ENCODE measurements around the gene DPM2.
A peak's percentile ranks its signal among the peaks of the same experiment; 100 is the strongest.

DPM2 gene, protein sequence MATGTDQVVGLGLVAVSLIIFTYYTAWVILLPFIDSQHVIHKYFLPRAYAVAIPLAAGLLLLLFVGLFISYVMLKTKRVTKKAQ

DNA sequence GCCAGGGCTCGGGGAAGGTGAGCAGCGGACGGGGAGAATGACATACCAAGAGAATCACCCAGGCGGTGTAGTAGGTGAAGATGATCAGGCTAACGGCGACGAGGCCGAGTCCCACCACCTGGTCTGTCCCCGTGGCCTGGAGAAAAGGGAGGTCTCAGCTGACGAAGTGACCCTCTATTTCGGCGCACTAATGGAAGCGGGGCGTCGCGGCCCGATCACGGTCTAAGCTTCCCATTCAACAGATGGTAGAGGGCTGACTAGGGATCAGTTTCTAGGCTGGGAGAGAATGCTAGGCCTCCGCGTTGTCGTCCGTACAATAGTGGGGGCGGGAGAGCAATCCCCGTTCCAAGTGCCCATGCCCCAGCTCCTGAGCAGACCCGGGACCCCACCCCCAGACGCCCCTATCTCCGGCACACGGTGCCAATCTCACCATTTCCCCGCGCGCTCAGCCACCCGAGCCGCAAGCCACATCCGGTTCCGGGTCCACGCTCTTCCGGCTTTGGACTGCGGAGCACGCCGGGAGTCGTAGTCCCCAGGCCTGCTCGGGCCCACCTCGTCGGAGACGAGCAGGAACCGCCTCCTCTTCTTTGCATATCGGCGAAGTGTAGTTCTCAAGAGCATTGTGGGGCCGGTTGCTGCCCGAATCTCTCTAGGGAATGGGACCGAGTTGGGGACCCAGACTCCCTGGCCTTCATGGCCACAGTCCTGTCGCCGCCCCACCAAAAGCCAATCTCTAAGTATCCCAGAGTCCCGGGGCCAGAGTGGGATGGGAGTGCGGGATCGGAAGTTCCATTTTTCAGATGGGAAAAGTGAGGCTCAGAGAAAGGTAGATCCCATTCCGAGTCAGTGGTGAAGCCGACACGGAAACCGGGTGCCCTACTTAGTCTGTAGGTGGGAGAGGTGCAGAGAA is at the start of gene DPM2:
DPM2 (minus strand) TSS at position 467 of the 910 bp plus-strand sequence; CDS start at position 433, 34 bp downstream.
- DNase-seq: peak; percentile 86

DNA sequence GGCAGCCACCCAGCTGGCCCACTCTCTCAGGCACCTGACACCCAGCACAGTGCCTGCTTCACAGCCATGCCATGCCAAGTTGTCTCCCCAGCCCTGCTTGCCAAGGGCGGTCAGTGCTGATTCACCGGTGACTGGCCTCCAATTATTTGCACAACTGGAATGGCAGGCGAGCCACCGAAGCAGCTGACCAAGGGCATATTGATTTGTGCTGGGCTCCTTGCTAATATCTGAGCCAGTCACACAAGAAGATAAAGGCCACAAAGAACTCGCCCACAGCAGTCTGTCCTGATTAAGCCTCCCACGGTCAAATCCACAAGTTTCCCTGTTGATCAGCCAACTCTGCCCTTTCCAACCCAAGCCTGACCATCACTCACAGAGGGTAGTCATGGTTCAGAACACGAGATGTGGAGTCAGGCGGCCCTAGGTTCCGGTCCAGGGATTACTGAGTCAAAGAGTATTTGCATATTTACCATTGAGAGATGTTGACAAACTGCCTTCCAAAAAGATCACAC is 49.5 kb upstream of the DPM2 start:
- no peak for DNase-seq

DNA sequence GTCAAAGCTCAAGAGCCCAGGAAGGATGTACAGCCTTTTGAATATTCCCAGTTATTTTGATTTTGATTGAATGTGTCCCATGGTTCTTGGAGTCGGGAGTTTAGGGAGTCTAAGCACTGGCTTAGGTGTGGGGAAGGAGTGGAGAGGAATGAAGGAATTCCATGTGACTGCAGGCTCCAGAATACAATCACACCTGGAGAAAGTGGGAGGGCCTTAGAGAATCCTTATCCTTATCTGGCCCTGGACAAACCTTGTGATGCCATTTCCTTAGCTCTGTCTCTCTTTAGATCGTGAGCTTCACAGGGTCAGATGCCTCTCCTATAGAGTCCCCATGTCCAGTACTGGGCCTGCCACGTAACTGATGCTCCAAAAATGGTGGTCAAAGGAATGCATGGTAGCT is 47.4 kb upstream of the DPM2 start:
- DNase-seq: no peak

DNA sequence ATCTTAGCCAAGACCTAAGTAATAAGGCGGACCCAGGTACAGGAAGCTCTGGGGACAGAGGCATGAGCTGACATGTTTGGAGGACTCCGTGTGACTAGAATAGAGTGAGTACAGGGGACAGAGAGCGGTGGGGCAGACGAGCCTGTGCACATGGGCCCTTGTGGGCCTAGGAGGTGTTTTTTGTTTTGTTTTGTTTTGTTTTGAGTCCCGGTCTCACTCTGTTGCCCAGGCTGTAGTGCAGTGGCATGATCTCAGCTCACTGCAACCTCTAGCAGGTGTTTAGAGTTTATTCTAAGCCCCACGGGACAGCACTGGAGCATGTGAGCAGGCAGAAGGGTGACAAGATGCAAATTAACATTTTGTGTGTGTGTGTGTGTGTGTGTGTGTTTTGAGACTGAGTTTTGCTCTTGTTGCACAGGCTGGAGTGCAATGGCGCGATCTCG is 46.2 kb upstream of the DPM2 start:
- no peak for DNase-seq

DNA sequence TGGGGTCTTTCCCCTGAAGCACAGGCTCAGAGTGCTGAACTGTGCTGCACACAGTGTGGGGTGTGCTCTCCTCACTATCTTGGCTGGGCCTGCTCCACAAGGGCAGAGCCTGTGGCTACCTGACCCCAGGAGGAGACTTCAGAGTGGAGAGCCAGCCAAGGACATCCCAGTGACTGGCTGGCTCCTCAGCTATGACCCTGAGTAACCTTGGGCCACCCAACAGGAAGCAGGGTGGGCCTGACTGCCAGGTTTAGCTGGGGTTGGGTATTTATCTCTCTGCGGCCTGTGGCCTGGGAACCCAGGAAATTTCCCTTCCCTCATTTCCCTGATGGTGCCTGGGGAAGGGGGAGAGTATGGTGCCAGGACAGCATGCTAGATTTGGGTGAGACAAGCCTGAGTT is 45.3 kb upstream of the DPM2 start:
- no peak for DNase-seq

DNA sequence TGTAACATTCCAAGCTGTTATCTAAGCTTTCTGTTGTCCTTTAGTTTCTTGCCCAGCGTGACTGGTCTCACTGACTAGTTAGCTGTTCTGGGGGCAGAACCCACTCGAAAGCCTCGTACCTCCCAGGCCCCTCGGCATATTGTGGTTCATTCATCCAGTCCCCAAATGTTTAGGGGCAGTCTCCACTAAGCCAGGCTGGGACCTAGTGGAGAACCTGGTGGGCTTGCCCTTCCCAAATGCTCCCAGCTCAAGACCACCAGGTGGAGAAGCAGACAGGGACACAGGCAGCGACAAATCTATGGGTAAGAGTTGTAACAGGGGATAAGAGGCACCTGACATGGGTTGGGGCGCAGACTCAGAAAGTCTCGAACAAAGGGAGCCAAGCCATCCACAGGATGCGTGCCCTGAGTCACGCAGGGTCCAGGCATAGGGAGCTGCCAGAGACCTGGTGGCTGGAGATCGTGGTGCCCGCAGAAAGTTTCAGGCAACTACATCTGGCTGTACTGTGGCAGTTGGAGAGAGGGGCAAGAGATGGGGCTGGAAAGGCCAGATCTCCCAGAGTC is 44.0 kb upstream of the DPM2 start:
- no peak for DNase-seq

DNA sequence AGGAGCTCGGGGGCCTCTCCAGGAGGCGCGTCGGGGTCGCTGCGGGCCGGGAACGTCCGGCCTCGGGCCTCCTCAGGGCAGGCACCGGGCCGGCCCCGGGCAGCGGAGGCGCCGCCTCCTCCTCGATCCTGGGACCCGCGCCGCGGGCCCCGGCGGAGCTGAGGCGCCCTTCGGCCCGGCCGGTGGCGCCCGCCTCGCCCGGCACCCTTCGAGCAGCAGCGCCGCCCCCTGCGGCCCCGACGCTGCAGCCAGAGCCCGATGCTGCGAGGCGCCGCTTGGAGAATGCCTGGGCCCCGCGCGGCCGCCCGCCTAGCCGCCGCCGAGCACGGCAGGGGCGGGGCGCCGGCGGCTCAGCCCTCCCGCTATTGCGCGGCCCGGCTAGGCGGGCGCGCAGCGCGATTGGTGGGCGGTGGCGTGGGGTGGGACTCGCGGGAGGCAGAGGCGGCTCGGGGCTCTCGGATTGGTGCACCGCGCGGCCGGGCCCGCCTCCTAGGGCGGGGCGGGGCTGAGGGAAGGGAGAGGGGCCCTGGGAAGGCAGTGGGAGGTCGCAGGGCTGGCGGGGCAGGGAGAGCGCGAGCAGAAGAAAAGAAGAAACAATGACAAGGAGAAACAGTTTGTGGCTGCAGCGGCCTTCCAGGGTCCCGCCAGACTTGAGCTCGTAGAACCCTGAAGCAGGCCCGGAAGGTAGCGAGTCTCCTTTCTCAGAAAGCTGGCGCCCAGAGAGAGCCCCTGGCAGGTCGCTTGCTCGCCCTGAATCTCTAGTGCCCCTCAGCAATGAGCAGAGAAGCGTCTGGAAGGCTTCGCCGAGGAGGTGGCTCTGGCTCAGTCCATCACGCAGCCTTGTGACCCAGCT is 43.3 kb upstream of the DPM2 start, which contains the start of gene EEIG1:
EEIG1 (minus strand) TSS at position 284 of the 853 bp plus-strand sequence. CDS start 852 bp downstream, outside the sequence.
- peak; percentile 98 for DNase-seq

DNA sequence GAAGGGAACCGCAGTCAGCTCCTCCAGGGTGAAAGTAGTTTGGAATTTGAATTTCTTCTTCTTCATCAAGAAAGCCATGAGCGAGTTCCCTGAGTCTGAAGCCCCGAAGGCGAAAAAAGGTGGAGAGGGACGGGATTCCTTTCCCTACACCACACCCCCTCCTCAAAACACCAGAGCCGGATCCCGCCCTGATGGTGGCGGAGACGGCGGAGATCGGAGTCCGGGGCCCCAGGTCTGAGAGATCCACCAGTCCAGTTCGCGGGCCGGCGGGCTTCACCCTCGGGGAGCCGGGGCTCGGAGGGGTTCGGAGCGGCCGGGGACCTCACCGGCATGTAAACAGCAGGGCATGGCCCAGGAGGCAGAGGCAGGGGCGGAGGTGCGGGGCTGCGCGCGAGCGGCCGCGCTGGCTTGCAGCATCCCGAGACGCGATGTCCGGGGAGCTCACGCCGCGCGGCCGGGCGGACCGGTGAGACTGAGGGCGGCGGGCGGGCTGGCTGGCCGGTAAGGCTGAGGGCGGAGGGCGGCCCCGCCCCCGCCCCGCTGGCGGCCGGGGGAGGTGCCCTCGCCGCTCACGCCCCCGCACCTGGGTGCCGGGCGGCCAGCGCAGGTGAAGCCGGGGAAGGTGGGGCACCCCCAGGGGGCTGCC is 42.5 kb upstream of the DPM2 start:
- no peak for DNase-seq

DNA sequence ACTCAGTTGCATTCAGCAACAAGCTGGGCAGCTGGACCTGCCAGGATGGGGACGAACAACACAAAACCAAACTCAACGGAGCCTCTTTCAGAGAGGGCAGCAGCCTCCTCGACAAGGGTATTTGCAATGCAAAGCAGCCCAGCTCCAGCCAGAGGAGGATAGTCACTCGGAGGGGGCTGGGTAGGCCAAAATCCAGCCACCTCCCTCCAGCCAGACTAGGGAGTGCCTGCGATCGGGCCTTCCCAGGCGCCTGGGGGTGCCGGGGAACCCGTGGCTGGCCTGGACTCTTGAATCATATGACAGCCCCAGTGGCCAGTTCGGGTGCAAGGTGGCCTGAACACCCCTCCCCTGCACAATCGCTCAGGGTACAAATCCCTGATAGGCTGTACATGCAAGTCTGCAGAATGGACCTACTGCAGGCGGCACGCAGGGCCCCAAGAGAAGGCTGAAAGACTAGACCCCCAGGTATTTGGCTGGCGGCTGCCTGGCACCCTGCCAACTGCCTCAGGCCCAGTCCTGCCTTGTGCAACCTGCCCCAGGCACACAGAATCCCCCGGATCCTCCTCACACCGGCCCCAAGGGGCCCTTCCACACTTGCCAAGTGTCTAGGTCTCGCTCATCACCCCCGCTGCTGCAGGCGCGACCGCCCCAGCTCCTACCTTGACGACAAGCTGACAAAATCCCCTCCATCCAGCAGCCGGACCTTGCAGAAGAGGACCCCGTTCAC is 41.8 kb upstream of the DPM2 start:
- DNase-seq: peak; percentile 83

DNA sequence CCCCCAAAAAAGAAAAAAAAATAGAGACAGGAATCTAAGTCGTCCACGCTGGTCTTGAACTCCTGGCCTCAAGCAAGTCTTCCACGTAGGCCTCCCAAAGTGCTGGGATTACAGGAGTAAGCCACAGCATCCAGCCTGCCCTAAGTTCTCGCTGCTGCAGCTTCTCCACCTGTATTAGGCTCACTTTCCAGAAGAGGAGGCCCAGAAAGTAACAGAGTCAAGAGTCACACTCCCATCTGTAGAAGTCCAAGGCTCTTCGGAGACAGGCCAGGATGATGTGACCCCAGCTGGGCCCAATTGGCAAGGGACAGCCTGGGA is 41.3 kb upstream of the DPM2 start:
- no peak for DNase-seq

DNA sequence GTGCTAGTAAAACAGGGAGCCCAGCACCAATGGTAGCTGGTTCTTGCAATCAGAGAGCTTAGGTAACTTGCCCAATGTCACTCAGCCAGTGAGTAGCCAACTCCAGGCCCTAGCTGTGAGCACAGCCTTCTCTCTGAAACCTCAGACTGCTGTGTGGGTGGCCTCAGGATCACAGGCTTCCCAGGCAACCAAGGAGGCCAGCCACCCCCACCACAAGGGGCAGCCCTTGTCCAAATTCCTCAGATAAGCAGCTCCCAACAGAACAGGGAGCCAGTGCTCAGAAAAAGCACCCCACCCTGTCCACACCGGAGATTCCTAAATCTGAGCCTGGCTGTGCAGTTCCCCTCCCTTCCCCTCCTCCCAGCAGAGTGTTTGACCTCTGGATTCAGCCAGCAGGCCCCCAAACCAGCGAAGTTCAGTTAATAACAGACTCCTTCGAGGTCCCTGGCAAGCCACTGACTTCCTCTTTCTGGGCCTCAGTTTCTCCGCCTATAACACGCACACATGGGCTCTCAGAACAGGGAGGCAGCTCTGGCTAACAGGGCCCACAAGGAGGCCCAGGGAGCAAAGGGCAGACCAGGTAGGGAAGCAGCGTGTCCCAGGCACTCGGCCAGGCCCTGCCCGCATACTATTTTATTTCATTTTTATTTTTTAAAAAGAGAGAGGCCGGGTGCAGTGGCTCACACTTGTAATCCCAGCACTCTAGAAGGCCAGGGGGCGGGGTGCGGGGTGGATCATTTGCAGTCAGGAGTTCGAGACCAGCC is 40.4 kb upstream of the DPM2 start:
- no peak for DNase-seq

DNA sequence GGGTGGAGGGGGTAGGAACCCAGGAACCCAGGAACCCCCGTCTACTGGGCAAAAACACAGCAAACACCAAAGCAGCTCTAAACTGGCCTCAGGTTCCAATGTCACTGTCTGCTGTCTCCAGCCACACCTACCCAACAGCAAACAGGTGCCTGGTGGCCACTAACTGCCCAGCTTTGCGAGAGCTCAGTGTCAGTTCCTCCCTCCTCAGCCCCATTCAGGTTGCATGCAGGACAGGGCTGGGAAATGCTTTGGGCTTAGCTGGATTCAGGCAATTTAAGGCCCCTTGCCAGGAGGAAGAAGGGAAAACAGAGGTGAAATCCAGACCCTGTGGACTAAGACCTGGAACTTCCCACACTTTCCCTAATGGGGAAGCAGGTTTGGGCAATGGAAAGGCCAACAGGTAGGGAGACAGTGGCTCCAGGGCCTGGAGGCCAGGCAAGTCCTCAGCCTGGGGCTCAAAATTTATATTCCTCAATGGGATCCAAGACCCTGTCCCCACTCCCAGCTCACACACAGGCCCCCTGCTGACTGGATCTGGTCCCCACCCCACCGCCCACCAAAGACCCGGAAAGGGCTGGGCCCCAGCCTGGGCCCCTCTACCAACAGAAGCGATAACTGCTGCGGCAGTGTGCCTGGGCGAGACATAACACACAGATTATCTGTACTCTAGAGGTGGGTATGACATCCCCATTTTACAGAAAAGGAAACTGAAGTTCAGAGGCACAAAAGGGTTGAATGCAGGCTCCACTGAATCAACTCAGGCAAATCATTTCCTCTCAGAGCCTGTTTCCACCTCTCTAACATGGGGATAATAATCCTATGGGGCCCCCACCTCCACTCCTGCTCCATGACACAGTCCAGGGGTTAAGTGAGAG is 39.6 kb upstream of the DPM2 start:
- no peak for DNase-seq

DNA sequence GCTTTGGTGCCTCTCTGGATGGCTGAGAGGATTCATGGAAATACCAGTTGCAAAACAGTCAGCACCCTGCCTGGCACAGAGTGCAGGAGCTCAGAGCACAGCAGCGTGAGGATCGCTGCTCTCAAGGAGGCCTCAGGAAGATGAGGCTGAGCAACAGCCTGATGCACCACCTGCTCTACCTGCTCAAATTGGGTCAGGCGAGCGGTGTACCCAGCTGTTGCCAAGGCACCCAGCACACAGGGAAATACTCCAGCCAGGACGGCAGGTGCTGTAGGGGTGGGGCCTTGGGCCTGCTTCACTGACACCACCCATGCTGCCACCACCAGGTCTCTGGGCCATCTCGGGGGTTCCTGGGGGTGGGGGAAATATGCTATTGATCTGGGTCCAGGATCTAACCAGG is 38.8 kb upstream of the DPM2 start:
- no peak for DNase-seq

DNA sequence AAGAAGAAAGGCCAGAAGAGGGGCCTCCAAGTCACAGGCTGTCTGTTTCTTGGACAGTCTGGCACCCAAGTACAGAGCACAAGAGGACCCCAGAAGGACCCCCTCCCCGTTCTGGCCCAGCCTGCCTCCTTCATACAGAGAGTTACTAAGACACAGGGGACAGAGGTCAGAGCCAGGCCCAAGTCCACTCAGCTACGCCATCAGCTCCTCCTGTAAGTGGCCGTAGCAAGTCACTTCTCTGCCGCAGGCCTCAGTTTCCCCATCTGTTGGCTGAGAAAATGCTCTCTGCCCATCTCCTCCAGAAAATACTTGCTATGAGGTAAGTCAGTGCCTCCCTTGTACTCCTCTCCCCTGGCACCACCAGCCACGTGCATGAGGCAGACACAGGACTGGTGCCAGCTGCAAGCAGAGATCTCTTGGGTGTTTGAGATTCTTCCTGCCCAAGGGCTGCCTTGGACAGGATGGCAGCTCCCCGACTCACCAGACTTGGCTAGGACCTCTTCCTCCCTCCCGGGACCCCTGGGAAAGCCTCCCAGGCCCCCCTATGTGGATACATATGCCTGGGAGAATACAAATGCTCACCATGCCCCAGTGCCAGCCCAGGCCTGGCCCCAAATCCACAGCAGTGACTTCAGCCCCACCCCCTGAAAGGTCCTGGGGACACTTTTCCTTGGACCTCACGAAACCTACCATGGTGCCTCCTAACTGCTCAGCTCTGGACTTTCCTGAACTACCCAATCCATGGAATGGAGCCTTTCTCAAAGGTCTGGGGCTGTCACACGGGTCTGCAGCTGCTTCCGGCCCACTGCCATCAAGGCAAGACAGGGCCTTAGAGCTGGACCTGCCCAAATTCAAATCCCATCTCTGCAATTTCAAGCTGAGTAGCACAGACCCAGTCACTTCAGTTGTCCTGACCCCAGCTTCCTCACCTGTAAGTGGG is 38.0 kb upstream of the DPM2 start:
- DNase-seq: peak; percentile 37

DNA sequence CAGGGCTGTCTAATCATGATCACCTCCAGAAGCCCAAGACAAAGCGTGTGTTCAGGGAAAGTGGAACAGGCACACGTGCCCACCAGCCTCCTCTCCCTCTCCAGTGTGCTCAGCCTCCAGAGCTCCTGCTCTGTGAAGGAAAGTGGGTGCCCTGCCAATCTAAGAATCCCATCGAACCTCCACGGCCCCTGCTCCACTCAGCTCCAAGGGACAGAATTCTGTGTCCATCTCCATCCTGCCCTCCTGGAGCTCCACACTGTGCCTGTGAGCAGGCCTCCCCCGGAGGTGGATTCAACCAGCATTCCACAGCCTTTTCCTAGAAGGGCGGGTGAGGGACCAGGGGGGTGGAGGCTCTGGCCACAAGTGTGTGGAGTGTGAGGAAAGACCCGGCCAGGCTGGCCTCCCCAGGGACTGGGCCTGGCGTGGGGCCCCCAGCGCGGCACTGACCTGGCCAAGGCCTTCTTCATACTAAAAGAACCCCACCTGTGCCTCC is 37.2 kb upstream of the DPM2 start:
- peak; percentile 45 for DNase-seq

DNA sequence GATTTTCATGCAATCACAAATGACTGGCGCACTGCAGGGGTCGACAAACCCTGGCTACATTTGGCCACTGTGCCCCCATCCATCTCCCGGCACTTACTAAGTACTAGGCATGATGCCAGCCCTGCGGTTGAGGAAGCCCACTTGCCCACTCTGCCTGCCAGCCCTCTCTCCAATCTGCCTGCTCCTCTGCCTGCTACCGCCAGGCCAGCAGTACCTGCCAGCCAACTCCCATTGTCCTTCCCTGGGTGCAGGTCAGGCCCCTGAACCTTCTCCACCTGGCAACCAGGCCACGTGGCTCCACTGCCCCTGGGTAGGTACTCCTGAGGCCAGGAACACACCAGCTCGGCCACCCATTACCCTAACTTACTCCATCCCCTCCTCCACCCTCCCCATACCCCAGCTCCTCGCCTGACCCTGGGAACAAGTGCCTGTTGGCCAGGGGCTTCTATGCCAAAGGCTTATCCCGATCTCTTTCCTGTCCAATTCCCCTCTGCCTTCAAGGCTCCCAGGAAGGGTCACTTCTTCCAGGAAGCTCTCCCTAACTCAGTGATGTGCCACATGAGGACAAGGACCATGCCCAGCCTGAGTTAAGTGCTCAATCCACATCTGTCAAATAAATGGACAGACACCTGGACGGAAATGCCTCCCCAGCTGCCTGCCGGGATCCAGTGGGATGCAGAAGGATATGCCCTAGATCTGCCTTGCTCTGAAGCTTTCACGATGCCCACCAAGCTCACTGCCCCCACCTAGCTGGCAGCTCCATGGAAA is 36.5 kb upstream of the DPM2 start:
- DNase-seq: no peak

DNA sequence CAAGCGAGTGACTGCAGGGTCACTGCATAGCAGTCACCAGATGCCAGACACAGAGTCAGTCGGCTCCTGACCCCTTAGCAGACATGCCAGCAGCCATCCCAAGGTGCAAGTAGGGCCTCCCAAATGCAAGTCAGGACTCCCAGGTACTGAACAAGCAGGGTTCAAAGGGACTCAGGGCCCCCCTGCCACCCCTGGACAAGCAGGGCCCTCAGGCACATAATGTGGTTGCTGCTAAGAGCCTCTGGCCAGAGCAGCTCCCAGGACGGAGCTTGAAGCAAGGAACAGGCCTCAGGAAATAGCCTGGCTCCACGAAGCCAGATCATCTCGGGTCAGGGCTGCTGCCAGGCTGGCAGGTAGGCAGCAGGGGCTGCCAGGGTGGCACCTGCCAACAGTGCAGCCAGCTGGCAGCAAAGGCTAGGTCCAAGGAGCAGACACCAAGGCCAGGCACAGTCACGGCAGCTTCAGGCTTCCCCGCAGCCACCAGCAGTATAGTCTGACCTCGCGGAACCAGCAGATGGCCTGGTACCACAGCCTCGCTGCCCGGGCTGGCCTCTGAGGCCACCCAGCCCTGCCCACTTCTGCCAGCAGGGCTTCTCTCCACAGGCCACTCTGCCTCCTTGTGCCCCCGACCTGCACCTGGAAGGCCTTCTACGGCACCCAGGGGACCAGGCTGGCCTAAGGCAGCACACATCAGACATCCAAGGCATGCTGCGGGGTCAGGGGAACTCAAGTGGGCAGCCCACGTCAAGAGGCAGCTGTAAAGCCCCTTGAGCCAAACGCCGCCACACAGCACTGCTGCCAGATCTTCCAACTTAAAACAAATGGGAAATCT is 35.7 kb upstream of the DPM2 start:
- DNase-seq: peak; percentile 34

All from midbrain (tissue), 1 donor.